ENCODE data around the gene ENTR1. TPM values are rescaled to one million over a fixed set of nuclear protein-coding genes. Genes with fewer than 3 reads are reported as not detected.

The ENTR1 gene
- total and polyA plus RNA-seq, 2 of the 13 experiments (the other 11 are each of a cell fraction or from before 2014, with no cell fraction given) = 70.1 to 76.4 TPM

- TF ChIP-seq TEF (CRISPR knock-in tag; IDR thresholded peaks at IDR 0.05) (no peak), SALL2 (CRISPR knock-in tag; IDR thresholded peaks at IDR 0.05) (no peak), ISL2 (CRISPR knock-in tag; IDR thresholded peaks at IDR 0.05) (no peak), SMAD1 (CRISPR knock-in tag; IDR thresholded peaks at IDR 0.05; ENCODE audit: borderline replicate concordance, low read depth) (no peak), ZNF629 (CRISPR knock-in tag; conservative IDR thresholded peaks at IDR 0.05) (no peak), SCMH1 (CRISPR knock-in tag; IDR thresholded peaks at IDR 0.05; ENCODE audit: borderline replicate concordance) (no peak), ZBTB8A (CRISPR knock-in tag; IDR thresholded peaks at IDR 0.05; ENCODE audit: borderline replicate concordance, low read depth) (no peak), ZNF232 (CRISPR knock-in tag; IDR thresholded peaks at IDR 0.05; ENCODE audit: borderline replicate concordance) (no peak), ZNF251 (CRISPR knock-in tag; IDR thresholded peaks at IDR 0.05) (no peak), LCORL (IDR thresholded peaks at IDR 0.05) (no peak), LCORL (CRISPR knock-in tag; IDR thresholded peaks at IDR 0.05) (no peak)
Measured at GRCh38 chr9:136381311-136381710, 29.1 kb downstream of the ENTR1 start (continued).

GRCh38 chr9:136380381-136380780 is 30.0 kb downstream of the ENTR1 start:
- H3K4me1 ChIP-seq (ENCODE audit: insufficient read depth, low read length) = 0 out of 2 replicates have a peak, but pooled peaks cover 7% of the 10 kb centered on the region
- no peaks in the 10 kb centered on the region for H3K27me3 ChIP-seq (ENCODE audit: control insufficient read depth in 1 of 2, insufficient read depth in 2 of 2, low read length in 2 of 2)
- H3K27ac ChIP-seq (ENCODE audit: extremely low read length, insufficient read depth, low read length) = no peak overlapping the region
- in situ Hi-C loops (cut with HindIII; ENCODE audit: extremely low pct_ligation_motif_present, low pct_unique_long_range_greater_than_20kb) = no loop called here
- H3K4me3 ChIP-seq (replicated peaks in 1 of 3; ENCODE audit: insufficient read depth in 1 of 3, low read depth in 2 of 3, low read length in 3 of 3) = no peak overlapping the region
- intact Hi-C loops (cut with micrococcal nuclease; ENCODE audit: unreplicated experiment) = no loop called here
- no peak overlapping the region for H3K4me2 ChIP-seq (ENCODE audit: low read depth, low read length)
- no peak overlapping the region for H2AFZ ChIP-seq (ENCODE audit: low read length)
- no peaks in the 10 kb centered on the region for H3K9me3 ChIP-seq (ENCODE audit: low read length)
- no peaks in the 10 kb centered on the region for H3K79me2 ChIP-seq (ENCODE audit: insufficient read depth, low read length)
- WGBS (ENCODE audit: low lambda C conversion rate) = 100% methylated on average over 1 of the region's 17 CpGs
- BruUV-seq (replicated peaks) = no TSS peak
- DNase-seq (ENCODE audit: low spot score) = no peak
- peaks cover 20 to 41% of the 10 kb centered on the region in 2 experiments; a peak in 3 of 5 replicates for H3K36me3 ChIP-seq (replicated peaks in 1 of 2; ENCODE audit: control insufficient read depth in 1 of 2, insufficient read depth in 2 of 2, low read length in 2 of 2)
- no peak overlapping the region for H3K9ac ChIP-seq (ENCODE audit: insufficient read depth, low read depth, low read length)
- ATAC-seq = no peak
- CTCF ChIA-PET (ENCODE audit: low intra/inter-chr PET ratio, low total read pairs) = no interaction called here
- no peaks in the 10 kb centered on the region for H4K20me1 ChIP-seq (ENCODE audit: insufficient read depth, low read length)
- FAIRE-seq = no peak
- POLR2A ChIA-PET = interaction anchor here (1.3 kb wide), 1 partner anchor 17 kb away, joined by 3 read pairs; the partner anchor contains the start of gene DNLZ
- no peak for TF ChIP-seq SP140L (CRISPR knock-in tag; IDR thresholded peaks at IDR 0.05; ENCODE audit: borderline replicate concordance)
- TF ChIP-seq ZNF414 (CRISPR knock-in tag; IDR thresholded peaks at IDR 0.05) = no peak
- no peak for TF ChIP-seq ZNF232 (CRISPR knock-in tag; IDR thresholded peaks at IDR 0.05; ENCODE audit: borderline replicate concordance)
- TF ChIP-seq ZNF142 (CRISPR knock-in tag; IDR thresholded peaks at IDR 0.05) = no peak
- no peak for TF ChIP-seq PAF1 (CRISPR knock-in tag; IDR thresholded peaks at IDR 0.05)
- no peak for TF ChIP-seq ZBTB46 (CRISPR knock-in tag; IDR thresholded peaks at IDR 0.05; ENCODE audit: borderline replicate concordance)

All from HepG2 (cell line).